HG03432 (cell line): ENCODE data around the gene CIAO2B.

ENCODE experiments used
- ATAC-seq: cut with Tn5 transposase; IDR thresholded peaks from one replicate; pipeline ENCODE4 v1.9.1; 2021; ENCODE audit warnings: mild to moderate bottlenecking, moderate library complexity; ENCODE audit not compliant: unreplicated experiment

The CIAO2B gene

DNA sequence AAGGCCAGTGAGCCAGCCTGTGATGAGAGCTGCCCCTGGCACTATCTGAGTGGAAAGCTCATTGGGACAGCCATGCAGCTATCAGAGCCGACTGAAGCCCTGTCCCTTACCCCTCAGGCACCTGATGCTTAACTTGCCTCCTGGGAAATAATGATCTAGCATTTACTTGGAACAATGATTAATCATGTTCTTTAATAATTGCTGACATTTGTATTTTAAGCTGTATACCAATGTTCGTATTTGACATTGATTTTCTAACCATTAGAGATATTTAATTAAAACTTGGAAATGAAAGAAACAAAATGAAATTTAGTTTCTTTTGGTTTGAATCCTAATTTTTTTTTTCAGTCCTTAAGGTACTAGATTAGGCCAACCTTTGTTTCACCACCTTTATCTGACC is 43.4 kb downstream of the CIAO2B start:
- ATAC-seq: no peak

DNA sequence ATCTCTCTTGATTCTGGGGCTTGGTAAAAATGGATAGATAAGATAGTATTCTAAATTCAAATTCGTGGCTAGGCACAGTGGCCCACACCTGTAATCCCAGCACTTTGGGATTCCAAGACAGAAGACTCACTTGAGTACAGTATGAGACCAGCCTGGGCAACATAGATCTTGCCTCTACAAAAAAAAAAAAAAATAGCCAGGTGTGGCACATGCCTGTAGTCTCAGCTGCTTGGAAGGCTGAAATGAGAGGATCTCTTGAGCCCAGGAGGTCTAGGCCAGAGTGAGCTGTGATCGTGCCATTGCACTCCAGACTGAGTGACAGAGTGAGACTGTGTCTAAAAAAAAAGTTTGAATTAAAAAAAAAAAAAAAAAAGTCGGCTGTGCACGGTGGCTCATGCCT is 44.6 kb downstream of the CIAO2B start:
- ATAC-seq: no peak

DNA sequence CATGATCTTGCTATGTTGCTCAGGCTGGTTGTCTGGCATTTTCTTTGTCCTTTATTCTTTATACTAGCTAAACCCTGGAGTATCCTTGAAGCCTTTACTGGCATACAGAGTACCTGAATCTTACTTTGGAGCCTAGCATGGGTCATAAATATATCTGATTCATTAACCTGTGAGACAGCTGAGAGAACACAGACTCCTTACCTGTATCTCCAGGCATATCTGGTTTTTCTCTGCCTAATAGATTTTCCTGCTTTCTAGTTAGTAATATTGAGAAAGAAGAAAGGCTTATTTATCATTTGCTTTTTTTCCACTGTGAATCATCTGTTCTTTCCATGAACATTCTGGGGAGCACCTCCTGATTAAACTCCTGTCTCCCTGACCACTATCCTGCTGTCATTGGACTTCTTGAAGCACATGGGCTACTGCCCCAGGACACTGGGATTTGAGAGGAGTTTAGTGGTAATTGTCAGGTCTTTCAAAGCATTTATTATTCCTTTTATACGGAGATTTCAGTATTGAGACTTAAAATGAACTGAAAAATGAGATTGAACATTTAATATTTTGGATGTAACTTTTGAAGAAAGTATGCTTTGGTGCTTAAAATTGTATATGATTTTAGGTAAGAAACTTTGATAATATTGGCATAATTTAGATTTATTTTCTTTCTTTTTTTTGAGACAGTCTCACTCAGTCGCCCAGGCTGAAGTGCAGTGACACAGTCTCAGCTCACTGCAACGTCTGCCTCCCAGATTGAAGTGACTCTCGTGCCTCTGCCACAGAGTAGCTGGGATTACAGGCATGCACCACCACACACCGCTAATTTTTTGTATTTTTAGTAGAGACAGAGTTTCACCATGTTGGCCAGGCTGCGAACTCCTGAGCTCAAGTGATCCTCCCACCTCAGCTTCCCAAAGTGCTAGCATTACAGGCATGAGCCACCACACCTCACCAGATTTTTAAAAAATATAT is 45.3 kb downstream of the CIAO2B start:
- ATAC-seq: no peak

DNA sequence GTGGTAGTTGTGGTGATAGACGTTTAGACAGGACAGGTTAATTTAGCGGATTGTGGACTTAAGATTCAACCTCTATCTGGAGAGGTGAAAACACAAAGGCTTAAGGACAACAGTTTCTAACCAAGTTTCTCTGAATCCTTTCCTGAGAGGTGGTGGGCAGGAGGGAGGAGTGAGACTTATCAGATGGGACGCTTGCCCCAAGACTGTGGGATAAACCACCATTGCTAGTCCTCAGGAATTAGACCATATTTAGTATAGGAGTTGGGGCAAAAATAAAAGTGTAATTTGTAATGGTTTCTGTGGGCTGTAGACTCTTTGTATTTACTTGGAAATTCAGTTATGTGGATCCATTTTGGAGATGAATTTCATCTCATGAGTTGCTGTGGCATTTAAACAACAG is 47.3 kb downstream of the CIAO2B start:
- ATAC-seq: no peak

DNA sequence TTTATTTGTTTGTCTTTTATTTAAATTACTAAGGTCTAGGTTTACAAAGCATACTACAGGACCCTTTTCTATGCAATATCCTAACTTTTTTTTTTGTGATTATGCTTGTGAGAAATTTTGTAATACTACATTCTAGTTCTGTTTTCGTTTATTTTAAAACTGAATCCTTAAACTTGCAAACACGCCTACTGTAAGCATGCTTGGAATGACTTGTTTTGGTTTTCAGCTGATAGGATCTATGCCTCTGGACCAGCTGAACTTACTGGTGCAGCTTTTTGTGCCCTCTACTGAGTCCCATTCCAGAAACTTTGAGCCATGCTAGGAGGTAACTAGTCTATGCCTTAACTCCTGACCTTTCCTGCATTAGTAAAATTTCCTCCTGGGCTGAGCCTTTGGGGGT is 47.9 kb downstream of the CIAO2B start:
- no peak for ATAC-seq

DNA sequence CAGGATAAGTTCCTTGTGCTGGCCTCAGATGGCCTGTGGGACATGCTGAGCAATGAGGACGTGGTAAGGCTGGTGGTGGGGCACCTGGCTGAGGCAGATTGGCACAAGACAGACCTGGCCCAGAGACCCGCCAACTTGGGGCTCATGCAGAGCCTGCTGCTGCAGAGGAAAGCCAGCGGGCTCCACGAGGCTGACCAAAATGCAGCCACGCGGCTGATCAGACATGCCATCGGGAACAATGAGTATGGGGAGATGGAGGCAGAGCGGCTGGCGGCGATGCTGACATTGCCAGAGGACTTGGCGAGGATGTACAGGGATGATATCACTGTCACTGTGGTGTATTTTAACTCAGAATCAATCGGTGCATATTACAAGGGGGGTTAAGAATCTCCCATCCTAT is 48.7 kb downstream of the CIAO2B start:
- no peak for ATAC-seq

DNA sequence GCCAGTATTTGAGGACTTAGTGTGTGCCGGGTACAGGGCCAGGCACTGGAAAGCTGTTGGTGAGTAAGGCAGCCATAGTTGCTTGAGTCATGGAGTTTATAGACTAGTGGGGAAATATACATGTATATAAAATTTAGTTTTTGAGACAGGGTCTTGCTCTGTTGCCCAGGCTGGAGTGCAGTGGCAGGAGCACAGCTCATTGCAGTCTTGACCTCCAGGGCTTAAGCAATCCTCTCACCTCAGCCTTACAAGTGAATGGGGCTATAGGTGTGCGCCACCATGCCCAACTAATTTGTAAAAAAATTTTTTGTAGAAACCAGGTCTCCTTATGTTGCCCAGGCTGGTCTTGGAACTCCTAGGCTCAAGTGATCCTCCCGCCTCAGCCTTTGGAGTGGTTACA is 51.5 kb downstream of the CIAO2B start:
- no peak for ATAC-seq
